ENCODE measurements around the gene DNPEP. TPM values are rescaled to one million over a fixed set of nuclear protein-coding genes. Genes with fewer than 3 reads are reported as not detected.

DNPEP gene
- total and polyA plus RNA-seq, 2 experiments from 2014 or later: 49.2 to 67.9 TPM

- Histone ChIP-seq H3K79me2 (replicated peaks; ENCODE audit: insufficient read depth) (no peaks in the 10 kb centered on the region), H3K4me2 (peak overlapping the region; percentile 90), H3K27ac (ENCODE audit: low read depth) (peak overlapping the region; percentile 7; the same call in 1 of the 2 replicates), H4K20me1 (replicated peaks; ENCODE audit: insufficient read depth) (no peaks in the 10 kb centered on the region), H3K36me3 (ENCODE audit: insufficient read depth) (no peaks in the 10 kb centered on the region), H3K27me3 (ENCODE audit: insufficient read depth) (peaks cover 35% of the 10 kb centered on the region), H3F3A (replicated peaks; ENCODE audit: low read depth) (no peaks in the 10 kb centered on the region), H3K4me3 (peak overlapping the region; percentile 62), H2AFZ (peak overlapping the region; percentile 43), H3K9me2 (ENCODE audit: insufficient read depth) (no peaks in the 10 kb centered on the region), H3K4me1 (ENCODE audit: insufficient read depth) (no peaks in the 10 kb centered on the region)
- Mint-ChIP-seq H3K4me3 (peak overlapping the region; percentile 73), H3K4me1 (peaks cover 11% of the 10 kb centered on the region), H3K27me3 (ENCODE audit: insufficient read depth, low read depth, poor library complexity) (peaks cover 17% of the 10 kb centered on the region), H3K36me3 (ENCODE audit: low read depth) (no peaks in the 10 kb centered on the region; the same call in 2 of the 3 replicates), H3K9me3 (no peaks in the 10 kb centered on the region), H3K27ac (no peak overlapping the region)
- ATAC-seq (peak; percentile 69), DNase-seq (ENCODE audit: low spot score) (peak; percentile 97)
- TF ChIP-seq EZH2phosphoT487 (IDR thresholded peaks at IDR 0.05; ENCODE audit: unreplicated experiment) (no peak), ZNF462 (CRISPR knock-in tag; IDR thresholded peaks at IDR 0.05) (no peak), NANOG (IDR thresholded peaks at IDR 0.05; ENCODE audit: borderline replicate concordance) (no peak), STAT1 (IDR thresholded peaks at IDR 0.05; ENCODE audit: unreplicated experiment) (no peak), CREB1 (CRISPR knock-in tag; IDR thresholded peaks at IDR 0.05; ENCODE audit: low read depth) (0 out of 2 replicates have a peak, but pooled peaks have one; percentile 31), ZNF331 (CRISPR knock-in tag; IDR thresholded peaks at IDR 0.05; ENCODE audit: low read depth) (no peak), POLR2AphosphoS5 (IDR thresholded peaks at IDR 0.05; ENCODE audit: low read depth) (peak; percentile 83), EZH2 (IDR thresholded peaks at IDR 0.05; ENCODE audit: low read depth, unreplicated experiment) (no peak), ETS1 (IDR thresholded peaks at IDR 0.05) (no peak), ZNF114 (CRISPR knock-in tag; IDR thresholded peaks at IDR 0.05) (no peak), JUNB (IDR thresholded peaks at IDR 0.05; ENCODE audit: unreplicated experiment) (no peak)
- TF ChIP-seq, protein P1, sequence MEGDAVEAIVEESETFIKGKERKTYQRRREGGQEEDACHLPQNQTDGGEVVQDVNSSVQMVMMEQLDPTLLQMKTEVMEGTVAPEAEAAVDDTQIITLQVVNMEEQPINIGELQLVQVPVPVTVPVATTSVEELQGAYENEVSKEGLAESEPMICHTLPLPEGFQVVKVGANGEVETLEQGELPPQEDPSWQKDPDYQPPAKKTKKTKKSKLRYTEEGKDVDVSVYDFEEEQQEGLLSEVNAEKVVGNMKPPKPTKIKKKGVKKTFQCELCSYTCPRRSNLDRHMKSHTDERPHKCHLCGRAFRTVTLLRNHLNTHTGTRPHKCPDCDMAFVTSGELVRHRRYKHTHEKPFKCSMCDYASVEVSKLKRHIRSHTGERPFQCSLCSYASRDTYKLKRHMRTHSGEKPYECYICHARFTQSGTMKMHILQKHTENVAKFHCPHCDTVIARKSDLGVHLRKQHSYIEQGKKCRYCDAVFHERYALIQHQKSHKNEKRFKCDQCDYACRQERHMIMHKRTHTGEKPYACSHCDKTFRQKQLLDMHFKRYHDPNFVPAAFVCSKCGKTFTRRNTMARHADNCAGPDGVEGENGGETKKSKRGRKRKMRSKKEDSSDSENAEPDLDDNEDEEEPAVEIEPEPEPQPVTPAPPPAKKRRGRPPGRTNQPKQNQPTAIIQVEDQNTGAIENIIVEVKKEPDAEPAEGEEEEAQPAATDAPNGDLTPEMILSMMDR (conservative IDR thresholded peaks at IDR 0.05; ENCODE audit: low read depth in 2 of 2): peak; percentile 79 to 89
- TF ChIP-seq, protein P2, sequence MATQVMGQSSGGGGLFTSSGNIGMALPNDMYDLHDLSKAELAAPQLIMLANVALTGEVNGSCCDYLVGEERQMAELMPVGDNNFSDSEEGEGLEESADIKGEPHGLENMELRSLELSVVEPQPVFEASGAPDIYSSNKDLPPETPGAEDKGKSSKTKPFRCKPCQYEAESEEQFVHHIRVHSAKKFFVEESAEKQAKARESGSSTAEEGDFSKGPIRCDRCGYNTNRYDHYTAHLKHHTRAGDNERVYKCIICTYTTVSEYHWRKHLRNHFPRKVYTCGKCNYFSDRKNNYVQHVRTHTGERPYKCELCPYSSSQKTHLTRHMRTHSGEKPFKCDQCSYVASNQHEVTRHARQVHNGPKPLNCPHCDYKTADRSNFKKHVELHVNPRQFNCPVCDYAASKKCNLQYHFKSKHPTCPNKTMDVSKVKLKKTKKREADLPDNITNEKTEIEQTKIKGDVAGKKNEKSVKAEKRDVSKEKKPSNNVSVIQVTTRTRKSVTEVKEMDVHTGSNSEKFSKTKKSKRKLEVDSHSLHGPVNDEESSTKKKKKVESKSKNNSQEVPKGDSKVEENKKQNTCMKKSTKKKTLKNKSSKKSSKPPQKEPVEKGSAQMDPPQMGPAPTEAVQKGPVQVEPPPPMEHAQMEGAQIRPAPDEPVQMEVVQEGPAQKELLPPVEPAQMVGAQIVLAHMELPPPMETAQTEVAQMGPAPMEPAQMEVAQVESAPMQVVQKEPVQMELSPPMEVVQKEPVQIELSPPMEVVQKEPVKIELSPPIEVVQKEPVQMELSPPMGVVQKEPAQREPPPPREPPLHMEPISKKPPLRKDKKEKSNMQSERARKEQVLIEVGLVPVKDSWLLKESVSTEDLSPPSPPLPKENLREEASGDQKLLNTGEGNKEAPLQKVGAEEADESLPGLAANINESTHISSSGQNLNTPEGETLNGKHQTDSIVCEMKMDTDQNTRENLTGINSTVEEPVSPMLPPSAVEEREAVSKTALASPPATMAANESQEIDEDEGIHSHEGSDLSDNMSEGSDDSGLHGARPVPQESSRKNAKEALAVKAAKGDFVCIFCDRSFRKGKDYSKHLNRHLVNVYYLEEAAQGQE (IDR thresholded peaks at IDR 0.05; ENCODE audit: unreplicated experiment): no peak
Observed at GRCh38 chr2:219433666-219434467, 46.2 kb upstream of the DNPEP start.
